Brain pericyte (primary cell): ENCODE data around the gene PGD.
A peak's percentile ranks its signal among the peaks of the same experiment; 100 is the strongest.

Experiments
- DNase-seq: peaks from one replicate; pipeline ENCODE4 v3.0.0-alpha.2; 2012; ENCODE audit warnings: low read depth, low spot score

Gene PGD

DNA sequence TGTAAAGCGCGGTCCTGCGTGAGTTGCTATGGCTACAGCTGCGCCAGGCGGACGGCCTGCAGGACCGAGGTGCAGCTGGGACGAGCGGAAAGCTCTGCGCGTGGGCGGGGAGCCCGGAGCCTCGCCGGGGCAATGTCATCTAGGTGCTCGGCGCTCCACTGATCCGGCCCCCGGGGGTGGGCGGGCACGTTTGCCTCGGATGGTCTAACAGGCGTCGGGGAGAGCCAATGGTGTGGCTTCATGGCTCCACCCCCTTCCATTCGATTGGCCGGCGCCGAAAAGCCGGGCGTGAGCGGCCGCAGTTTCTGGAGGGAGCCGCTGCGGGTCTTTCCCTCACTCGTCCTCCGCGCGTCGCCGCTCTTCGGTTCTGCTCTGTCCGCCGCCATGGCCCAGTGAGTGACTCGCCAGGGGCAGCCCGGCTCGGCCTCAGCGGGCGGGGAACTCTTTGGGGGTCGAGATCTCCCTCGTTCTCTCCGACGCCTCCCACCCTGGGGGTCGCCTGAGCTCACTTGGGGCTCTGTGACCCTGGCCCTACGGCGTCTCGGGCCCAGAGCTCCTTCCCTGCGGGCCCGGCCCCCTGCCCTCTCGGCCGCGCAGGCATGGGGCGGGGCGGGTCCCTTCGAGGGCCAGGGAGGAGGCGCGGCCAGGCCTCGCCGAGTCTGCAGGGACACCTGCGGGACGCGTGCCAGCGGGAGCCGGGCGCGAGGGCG lies at the start of gene PGD:
PGD (plus strand) TSS at position 331 of the 710 bp plus-strand sequence; CDS start at position 385, 54 bp downstream.
- peak; percentile 93 for DNase-seq

DNA sequence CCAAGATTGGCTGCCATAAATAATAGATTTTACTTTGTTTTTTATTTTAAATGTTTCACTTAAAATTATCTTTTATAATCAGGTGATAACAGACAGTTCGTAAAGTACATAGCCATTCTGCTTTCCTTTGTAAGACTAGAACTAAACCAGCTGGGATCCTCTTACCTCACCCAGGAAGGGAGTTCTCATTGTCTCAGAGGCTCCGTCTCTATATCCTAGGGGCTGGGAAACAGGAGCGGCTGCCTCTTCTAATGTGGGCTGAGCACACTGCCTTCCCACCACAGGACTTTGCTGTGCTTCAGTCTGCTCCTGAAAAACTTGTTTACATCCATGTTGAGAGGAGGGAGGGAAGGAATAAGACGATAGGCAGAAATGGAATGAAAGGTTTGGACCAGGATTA lies 45.6 kb upstream of the PGD start:
- DNase-seq: no peak

DNA sequence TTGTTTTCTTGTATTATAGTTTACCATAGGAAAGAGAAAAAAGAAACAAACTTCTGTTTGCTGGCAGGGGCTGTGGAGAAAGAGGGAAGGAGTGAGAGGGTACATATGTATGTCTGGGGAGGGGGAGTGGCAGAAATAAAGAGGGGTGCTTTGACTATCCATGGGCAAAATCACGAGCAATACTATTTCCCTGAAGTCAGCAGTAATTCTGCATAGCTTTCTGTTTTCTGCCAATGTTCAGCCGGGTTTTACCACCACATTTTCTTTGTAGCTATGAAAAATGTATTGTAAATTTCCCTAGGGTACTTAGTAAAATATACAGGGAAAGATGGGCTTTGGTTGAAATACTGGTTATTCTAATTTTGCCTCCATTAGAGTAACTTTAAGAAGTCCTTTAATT lies 45.2 kb upstream of the PGD start:
- DNase-seq: no peak

DNA sequence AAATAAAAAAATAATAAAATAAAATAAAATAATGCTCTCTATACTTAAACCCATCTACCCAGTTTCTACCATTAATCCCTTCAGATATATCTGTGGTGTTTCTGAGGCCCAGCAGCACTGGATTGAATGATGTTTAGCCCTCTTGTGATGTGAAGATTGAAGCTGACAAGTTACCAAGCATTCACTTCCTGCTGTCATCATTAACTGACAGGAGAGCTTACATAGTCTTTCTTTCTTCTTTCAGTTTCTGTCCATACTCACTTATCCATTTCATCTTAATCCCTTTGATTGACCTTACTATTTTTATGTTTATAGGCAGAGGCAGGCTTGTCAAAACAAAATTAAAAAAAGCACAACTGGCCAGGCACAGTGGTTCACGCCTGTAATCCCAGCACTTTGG lies 38.8 kb upstream of the PGD start:
- DNase-seq: no peak

DNA sequence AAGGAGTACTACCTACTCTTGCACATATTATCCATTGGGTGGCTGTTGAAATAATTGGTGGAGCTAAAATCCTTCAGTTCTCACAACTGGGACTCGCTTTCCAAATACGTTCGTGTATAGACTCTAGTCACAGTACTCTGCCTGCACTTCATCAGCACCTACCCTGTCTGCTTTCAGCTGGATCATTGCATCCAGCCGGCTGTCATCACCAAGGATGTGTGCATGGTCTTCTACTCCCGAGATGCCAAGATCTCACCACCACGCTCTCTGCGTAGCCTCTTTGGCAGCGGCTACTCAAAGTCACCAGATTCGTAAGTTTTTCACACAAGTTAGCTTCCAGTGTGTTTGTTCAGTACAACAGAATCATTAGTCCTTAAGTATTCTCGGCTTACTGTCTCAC lies 37.3 kb upstream of the PGD start:
- DNase-seq: no peak

DNA sequence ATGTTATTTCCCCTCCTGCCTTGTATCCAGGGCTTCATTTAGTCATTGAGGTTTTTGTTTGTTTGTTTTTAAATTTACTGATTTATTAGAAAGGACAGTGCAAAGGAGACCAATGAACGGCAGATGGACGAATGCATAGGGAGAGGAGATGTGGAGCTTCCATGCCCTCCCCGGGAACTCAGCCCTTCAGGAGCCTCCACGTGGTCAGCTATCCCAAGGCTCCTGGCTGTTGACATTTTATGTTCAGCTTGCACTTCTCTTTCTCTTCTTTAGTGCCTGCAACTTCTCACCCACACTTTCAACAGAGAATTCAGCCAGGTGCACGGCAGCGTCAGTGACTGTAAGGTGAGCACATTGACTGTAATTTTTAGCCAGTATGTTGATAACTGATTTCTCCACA lies 30.7 kb upstream of the PGD start:
- no peak for DNase-seq

DNA sequence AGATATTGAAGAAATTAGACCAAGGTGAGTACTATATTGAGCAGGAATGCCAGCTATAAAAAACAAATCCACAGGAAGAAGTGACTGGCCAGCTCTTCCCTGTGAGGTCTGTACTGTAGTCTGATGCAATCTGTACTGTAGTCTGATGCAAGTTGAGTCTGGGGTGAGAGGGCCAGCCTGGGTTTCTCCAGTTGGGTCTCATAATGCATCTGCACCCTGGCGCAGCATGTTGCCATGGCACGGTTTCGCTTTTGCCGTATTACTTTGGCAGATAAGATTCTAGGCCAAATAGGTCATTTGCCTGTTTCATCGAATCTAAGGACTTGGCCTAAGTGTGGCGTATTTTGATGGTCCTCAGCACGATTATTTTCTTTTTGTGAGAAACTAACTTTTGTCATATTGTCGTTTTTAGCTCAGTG lies 24.4 kb upstream of the PGD start:
- DNase-seq: no peak

DNA sequence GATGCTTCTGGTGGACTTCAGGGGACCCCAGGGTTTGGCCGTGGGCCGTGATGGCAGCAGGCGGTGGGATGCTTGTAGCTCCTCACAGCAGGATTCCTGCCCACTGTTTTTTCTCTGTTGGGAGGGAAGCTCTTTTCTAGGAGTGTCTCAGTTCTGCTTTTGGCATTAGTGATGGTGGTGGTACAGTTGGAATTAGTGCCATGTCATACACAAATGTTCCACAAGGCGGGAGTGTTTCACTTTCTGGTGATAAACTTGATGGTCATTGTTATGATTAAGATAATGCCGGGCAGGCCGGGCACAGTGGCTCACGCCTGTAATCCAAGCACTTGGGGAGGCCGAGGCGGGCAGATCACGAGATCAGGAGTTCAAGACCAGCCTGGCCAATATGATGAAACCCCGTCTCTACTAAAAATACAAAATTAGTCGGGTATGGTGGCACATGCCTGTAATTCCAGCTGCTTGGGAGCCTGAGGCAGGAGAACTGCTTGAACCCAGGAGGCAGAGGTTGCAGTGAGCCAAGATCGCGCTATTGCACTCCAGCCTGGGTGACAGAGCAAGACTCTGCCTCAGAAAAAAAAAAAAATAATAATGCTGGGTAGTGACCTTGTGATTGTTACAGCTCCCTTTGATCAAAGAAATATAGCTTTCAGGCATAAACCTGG lies 21.4 kb upstream of the PGD start:
- peak; percentile 83 for DNase-seq

DNA sequence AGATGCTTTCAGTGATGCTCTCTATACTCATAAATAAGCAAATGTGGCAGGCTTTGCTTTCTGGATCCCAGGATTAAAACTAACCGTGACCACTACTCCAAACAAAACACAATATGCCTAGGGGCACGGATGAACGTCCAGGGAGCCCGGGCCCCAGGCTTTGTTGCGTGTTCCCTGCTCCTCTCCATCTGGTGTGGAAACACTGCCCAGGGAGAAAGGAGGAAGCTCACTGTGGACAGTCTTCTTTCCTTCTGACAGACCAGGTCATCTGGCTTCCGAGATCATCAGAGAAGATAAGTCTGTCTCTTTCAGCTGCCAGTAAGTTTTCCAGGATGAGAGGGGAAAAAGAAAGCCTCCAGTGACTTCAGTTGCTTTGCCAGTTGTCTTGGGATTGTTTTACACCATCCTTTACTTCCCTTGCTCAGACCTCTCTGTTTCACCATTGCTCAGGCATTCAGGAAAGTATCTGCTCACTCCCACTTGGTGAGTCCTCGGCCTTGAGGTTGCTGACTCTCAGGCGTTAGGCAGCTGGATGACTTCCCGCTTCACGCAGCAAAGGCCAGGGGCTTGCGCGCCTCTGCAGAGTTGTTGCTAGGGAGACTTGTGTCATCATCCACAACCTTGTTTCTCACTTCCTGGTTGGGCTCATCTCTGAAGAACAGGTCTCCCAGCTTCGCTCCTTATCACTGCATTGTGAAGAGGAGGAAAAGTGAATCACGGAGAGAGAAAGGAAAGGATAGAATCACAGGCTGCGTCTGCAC lies 20.6 kb upstream of the PGD start:
- DNase-seq: no peak

DNA sequence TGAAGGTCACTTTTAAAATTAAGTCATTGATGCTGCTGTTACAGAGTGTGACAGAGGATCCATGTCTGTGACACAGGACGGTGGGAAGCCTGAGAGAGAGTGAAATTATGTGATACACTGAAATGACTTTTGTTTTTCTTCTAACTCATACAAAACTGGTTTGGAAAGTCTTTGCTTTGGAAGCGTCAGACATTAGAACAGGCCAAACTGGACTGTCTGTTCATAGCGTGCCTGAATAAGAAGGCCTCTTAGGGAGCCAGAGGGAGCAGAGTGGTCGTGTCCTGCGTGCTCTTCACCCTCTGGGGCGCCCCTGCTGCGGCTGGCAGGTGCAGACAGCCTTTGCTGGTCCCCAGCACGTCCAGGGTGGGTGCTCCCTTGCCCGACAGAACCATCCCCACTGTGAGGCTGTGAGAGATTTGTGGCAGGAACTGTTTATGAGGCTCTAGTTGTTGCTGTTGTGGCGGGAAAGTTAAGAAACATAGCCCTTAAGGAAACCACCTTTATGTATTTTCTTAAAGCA lies 19.7 kb upstream of the PGD start:
- no peak for DNase-seq

DNA sequence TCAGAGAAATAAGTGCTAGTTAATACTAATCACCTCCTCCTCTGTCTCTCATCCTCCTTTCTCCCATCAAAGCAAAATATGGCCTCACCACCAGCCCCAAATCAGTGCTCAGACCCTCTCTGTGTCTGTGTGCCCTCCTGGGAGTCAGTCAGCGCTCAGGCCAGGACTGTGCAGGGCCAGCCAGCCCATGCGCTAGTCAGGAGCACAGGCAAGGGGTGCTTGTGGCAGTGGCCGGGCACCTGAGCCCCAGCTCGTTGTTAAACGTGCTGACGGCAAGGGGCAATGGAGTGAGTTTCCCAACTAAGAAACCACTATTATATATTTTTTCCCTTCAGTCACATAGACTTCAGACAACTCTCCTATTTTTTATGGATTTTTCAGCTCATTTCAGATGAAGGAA lies 19.2 kb upstream of the PGD start:
- DNase-seq: no peak

DNA sequence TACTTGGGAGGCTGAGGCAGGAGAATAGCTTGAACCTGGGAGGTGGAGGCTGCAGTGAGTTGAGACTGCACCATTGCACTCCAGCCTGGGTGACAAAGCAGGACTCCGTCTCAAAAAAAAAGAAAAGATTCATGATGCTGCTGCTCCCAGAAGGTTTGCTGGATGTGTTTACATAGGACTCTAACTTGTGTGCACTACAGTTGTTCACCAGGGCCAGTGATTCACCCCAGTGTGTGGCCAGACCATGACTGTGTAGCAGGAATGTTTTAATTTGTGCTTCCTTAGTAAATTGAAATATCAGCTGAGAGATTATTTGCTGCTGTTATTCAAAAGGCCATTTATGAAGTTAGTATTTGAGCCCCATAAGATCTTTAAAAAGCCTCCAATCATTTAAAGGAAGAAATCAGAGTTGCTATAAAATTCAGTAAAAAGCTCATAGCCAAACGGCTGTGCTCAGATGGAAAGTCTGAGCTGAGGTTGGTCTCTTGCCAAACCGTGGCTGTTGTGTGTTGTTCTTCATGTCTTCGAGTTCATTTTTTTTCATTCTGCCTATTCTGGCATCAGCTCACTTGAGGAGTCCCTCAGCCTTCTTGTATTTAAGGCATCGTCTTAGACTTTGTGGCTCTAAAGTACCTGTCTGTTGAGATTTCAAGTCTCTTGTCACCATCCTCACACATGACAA lies 18.1 kb upstream of the PGD start:
- DNase-seq: no peak

DNA sequence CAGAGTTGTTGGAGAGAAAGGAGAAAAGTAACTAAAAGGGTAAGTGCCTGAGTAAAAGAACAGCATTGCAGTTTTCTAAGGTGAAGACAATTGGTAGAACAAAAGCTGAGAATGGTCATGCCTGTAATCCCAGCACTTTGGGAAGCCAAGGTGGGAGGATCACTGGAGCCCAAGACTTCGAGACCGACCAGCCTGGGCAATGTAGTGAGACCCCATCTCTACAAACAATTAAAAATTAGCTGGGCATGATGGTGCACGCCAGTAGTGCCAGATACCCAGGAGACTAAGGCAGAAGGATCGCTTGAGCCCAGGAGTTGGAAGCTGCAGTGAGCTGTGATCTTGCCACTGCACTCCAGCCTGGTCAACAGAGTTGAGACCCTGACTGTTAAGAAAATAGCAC lies 15.2 kb upstream of the PGD start:
- DNase-seq: no peak

DNA sequence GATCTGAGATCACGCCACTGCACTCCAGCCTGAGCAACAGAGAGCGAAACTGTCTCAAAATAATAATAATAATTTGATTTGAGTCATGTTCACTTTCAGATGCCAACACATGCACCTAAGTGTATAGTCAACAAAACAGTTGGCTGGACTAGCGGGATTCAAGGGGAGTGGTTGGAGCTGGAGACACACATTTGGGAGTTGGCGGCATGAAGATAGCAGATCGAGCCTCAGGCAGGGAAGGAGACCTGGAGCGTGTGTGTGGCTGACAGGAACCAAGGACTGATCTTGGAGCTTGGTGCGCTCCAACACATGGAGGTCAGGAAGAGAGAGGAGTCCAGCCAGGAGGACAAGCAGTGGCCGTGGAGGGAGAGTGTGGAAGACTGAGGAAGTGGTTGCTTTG lies 14.6 kb upstream of the PGD start:
- DNase-seq: no peak

DNA sequence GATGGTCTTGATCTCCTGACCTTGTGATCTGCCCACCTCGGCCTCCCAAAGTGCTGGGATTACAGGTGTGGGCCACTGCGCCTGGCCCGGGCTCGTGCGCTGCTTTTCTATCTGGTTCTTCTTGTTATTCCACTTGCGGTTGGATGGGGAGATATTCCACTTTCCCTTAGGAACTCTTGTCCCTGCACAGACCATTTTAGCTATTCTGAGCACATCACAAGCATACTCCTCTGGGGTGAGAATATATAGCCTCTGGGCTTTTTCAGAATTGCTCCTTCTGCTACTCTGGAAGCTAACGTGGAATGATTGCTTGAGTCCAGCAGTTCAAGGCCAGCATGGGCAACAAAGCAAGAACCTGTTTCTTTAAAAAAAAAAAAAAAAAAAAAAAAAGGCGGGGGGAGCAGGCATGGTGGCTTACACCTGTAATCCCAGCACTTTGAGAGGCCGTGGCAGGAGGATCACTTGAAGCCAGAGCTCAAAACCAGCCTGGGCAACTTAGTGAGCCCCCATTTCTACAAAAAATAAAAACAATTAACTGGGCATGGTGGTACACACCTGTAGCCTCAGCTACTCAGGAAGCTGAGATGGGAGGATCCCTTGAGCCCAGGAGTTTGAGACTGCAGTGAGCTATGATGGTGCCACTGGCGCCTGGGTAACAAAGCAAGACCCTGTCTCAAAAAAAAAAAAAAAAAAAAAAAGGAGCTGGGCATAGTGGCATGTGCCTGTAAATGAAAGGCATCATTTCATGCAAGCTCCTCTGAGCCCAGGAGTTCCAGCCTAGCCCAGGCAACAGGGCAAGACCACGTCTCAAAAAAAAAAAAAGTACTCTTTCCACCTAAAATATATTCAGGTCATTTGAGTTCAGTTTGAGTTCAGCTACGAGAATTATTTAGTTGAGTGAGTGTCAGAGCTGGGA lies 11.8 kb upstream of the PGD start:
- DNase-seq: no peak

DNA sequence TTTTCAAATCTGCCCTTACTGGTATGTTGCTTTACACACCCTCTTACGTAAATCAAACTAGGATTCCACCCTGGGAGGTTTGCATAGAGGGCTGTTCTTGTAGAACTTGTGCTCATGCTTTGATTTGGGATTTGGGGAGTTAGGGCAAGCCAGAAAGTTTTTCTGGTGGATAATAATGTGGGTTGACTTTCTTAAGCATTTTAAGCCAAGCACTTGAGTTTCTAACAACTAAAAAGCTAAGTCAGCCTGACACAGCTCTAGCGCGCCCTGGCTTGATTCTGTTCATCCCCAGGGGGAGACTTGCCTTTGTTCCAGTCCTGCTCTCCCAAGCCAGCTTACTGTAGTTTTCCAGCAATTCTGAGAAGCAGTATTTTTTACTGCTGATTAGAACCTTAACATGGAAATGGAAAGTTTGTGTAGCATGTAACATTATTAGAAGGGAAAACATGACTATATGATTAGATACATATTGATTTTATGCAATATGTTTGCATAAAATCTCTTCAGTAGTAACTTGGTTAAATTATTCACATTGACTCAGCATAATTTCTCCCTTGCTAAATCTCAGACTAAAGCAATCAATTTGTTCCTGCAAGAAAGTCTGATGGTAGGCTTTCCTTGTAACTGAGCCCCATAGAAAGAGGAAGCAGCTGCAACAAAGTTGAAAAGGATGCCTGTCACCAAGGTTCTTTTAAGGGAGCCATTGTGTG lies 11.0 kb upstream of the PGD start:
- DNase-seq: no peak

DNA sequence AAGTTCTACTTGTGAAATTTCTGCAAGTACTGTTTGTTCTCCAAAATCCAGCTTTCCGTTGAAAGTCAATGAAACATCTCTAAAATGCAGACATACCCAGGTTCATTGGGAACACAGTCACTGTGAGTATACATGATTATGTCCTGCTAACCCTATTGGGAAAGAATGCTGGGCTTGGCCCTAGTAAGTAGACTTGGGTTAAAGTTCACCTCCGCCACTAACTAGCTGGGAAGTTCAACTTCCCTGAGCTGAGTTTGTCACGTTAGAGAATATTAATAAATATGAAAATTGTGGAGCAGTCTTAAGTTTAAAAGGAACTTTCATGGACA lies 10.5 kb upstream of the PGD start:
- DNase-seq: no peak

DNA sequence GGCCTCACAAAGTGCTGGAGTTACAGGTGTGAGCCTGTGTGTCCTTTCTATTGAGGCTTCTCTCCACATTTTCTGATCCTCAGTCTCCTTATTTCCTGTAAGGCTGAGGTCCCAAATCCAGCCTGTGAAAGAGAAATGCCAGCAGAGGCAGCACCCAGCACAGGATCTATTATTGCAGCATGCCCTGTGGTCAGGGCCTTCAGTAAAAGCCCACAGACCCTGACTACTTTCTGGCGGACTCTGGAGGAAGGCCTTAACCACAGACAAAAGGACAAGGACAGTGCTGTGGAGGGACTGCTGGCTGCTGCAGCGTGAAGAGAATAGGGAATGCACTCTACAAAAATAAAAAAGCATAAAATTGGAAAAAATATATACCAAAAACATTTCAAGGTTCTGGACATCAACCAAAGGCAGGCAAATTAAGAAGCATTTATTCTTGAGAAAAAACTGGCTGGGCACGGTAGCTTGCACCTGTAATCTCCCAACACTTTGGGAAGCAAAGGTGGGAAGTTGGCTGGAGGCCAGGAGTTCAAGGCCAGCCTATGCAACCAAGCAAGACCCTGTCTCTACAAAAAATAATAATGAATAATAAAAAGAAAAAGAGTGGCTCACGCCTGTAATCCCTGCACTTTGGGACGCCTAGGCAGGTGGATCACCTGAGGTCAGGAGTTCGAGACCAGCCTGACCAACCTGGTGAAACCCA lies 9.4 kb upstream of the PGD start:
- DNase-seq: no peak

DNA sequence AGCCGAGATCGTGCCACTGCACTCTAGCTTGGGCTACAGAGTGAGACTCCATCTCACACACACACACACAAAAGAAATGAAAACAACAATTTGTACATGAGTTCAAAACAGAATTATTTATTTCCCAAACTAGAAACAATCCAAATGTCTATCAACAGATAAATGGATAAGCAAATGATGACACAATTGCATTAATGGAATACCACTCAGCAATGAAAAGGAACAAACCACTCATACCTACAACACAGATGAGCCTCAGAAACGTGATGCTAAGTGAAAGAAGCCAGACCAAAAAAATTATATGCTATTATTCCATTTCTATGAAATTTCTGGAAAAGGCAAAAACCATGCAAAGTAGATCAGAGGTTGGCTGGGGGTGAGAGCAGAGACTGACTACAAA lies 2.0 kb upstream of the PGD start:
- DNase-seq: no peak

DNA sequence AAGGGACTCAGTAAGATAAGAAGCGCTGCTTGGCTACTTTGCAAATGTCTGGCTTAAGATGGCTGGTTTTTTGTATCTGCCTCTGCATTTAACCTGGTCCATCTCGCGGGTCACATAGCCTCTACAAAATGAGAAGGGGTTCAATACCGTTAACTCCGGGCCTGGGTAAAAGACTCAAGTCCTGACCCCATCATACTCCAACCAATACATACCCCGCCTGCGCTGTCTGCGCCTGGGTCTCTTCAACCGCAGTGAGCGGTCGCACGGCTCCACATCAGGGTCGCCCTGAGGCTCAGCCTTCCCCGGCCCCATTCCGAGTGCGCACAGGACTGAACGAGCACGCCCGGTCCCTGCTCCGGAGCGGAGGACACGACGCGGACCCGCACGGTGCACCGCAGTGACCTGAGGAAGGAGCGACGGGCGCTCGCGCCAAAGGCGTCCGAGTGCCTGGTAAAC lies 558 bp upstream of the PGD start:
- no peak for DNase-seq
